HCT116 (cell line): Measurements from ENCODE around the gene HOXC12. TPM values are rescaled to one million over a fixed set of nuclear protein-coding genes. Genes with fewer than 3 reads are reported as not detected.

Experiments used
- ATAC-seq: fragments of 200-7000 bp; cut with Tn5 transposase; 2 replicates; pipeline ENCODE4 v1.9.1; 2020; ENCODE audit warnings: mild to moderate bottlenecking, moderate library complexity
- BruUV-seq: library from RNA; stranded (reverse); fragments of 400-500 nt; replicated peaks from 2 replicates; lab custom pipeline; 2021; lab: Mats Ljungman, UMichigan
- CTCF ChIA-PET: fragments of 300-600 bp; sonication (Branson Sonifier 250); formaldehyde crosslinking; loops from one replicate; lab custom pipeline; 2021; ENCODE audit warnings: antibody characterized with exemption; lab: Charles Lee
- POLR2A ChIA-PET: fragments of 300-600, 350-600 bp; sonication (Branson Sonifier 250); formaldehyde crosslinking; loops from one replicate; lab custom pipeline; 2021; ENCODE audit warnings: antibody characterized with exemption; lab: Charles Lee
- RAD21 ChIA-PET, 2 experiments: fragments of 300-600 bp; sonication (Branson Sonifier 250); formaldehyde crosslinking; loops; one replicate each; lab custom pipeline; 2023; ENCODE audit warnings: low total read pairs in 2 of 2; ENCODE audit not compliant: uncharacterized antibody in 2 of 2, unreplicated experiment in 2 of 2, low non-redundant PET in 1 of 2; lab: Charles Lee
- DNase-seq: peaks from one replicate; pipeline ENCODE4 v3.0.0-alpha.2; 2010; ENCODE audit warnings: low read depth, low spot score
- H2AFZ ChIP-seq: fragments of 200-600 bp; shearing (Covaris generic), sonication (generic); 2 replicates; pipeline ENCODE4 v1.6.1; 2017; ENCODE audit warnings: low read depth, mixed run types, mixed read lengths, antibody characterized with exemption, low read length; ENCODE audit not compliant: poor library complexity, severe bottlenecking
- H3K27ac ChIP-seq: 2 replicates; pipeline ENCODE4 v1.5.1; 2012; ENCODE audit warnings: low read depth, low read length
- H3K27me3 ChIP-seq: fragments of 200-600 bp; sonication (generic); 2 replicates; pipeline ENCODE4 v1.6.1; 2016; ENCODE audit warnings: mixed run types, low read length, mixed read lengths; ENCODE audit not compliant: insufficient read depth
- H3K36me3 ChIP-seq, 2 experiments: fragments of 200-500 bp in 1 of 2; fragments of 200-600 bp in 1 of 2; sonication (Bioruptor generic) in 1 of 2; sonication (generic) in 1 of 2; 2 replicates each; pipeline versions ENCODE4 v1.5.1 to v1.6.1; 2014 to 2016; ENCODE audit warnings: low read length in 2 of 2, inconsistent platforms in 1 of 2, mixed read lengths in 1 of 2, mixed run types in 1 of 2; ENCODE audit not compliant: insufficient read depth in 2 of 2, control insufficient read depth in 1 of 2
- H3K4me1 ChIP-seq, 2 experiments: fragments of 200-600 bp in 1 of 2; sonication (generic) in 1 of 2; 2 replicates each; pipeline versions ENCODE4 v1.5.1 to v1.6.1; 2012 to 2017; ENCODE audit warnings: low read length in 2 of 2, inconsistent platforms in 1 of 2, mild to moderate bottlenecking in 1 of 2, mixed read lengths in 1 of 2, mixed run types in 1 of 2, moderate library complexity in 1 of 2; ENCODE audit not compliant: insufficient read depth in 2 of 2, control insufficient read depth in 1 of 2
- H3K4me2 ChIP-seq: fragments of 200-600 bp; sonication (generic); 2 replicates; pipeline ENCODE4 v1.6.1; 2017; ENCODE audit warnings: mixed run types, low read length, mixed read lengths
- H3K4me3 ChIP-seq, 2 experiments: fragments of 200-600 bp in 1 of 2; sonication (generic) in 1 of 2; replicated peaks in 1 of 2; 2 replicates each; pipeline ENCODE4 v1.5.1; 2011 to 2016; ENCODE audit warnings: low read length in 2 of 2, control low read depth in 1 of 2, low read depth in 1 of 2, mild to moderate bottlenecking in 1 of 2, mixed read lengths in 1 of 2, mixed run types in 1 of 2
- H3K79me2 ChIP-seq: fragments of 200-600 bp; sonication (generic); 2 replicates; pipeline ENCODE4 v1.6.1; 2017; ENCODE audit warnings: mild to moderate bottlenecking, mixed run types, low read length, moderate library complexity, mixed read lengths; ENCODE audit not compliant: insufficient read depth
- H3K9ac ChIP-seq: fragments of 200-600 bp; sonication (generic); 2 replicates; pipeline ENCODE4 v1.6.1; 2016; ENCODE audit warnings: low read length, mixed read lengths
- H3K9me2 ChIP-seq: fragments of 200-600 bp; sonication (generic), shearing (Covaris generic); 2 replicates; pipeline ENCODE4 v1.6.1; 2017; ENCODE audit warnings: mixed run types, mild to moderate bottlenecking, moderate library complexity; ENCODE audit not compliant: insufficient read depth
- H3K9me3 ChIP-seq, 2 experiments: fragments of 200-500 bp in 1 of 2; fragments of 200-600 bp in 1 of 2; sonication (Bioruptor generic) in 1 of 2; sonication (generic) in 1 of 2; 2 replicates each; pipeline ENCODE4 v1.6.1; 2014 to 2017; ENCODE audit warnings: low read length in 2 of 2, mixed read lengths in 2 of 2, inconsistent platforms in 1 of 2, low read depth in 1 of 2, mild to moderate bottlenecking in 1 of 2, mixed run types in 1 of 2, moderate library complexity in 1 of 2; ENCODE audit not compliant: control insufficient read depth in 1 of 2, insufficient read depth in 1 of 2
- H4K20me1 ChIP-seq: fragments of 200-600 bp; sonication (generic), shearing (Covaris generic); 2 replicates; pipeline ENCODE4 v1.6.1; 2017; ENCODE audit warnings: mixed run types, mild to moderate bottlenecking, moderate library complexity; ENCODE audit not compliant: insufficient read depth
- CBX3 ChIP-seq: IDR thresholded peaks from 2 replicates; pipeline ENCODE4 v1.6.1; 2012; ENCODE audit warnings: low read depth
- ELF1 ChIP-seq: IDR thresholded peaks from 2 replicates; pipeline ENCODE4 v1.6.1; 2012; ENCODE audit warnings: low read depth, borderline replicate concordance
- JUND ChIP-seq: IDR thresholded peaks from 2 replicates; pipeline ENCODE4 v1.6.1; 2012
- RAD21 ChIP-seq: IDR thresholded peaks from 2 replicates; pipeline ENCODE4 v1.6.1; 2012; ENCODE audit warnings: low read depth, mild to moderate bottlenecking
- intact Hi-C: fragments of 100-400 bp; cut with micrococcal nuclease; formaldehyde crosslinking; loops from 2 replicates; pipeline ENCODE4 v1.10.0; 2022
- total RNA-seq: library from RNA; stranded (reverse); gene quantifications from one replicate; pipeline ENCODE4 v1.2.1, GENCODE V29; 2021; ENCODE audit not compliant: unreplicated experiment
- TF ChIP-seq, protein P1 (sequence below), 3 experiments: fragments of 200-600 bp in 1 of 3; sonication (generic) in 1 of 3; IDR thresholded peaks in 2 of 3; conservative IDR thresholded peaks in 1 of 3; 2 replicates each; pipeline ENCODE4 v1.5.1; 2012 to 2017; ENCODE audit warnings: low read depth in 2 of 3, low read length in 2 of 3, antibody characterized with exemption in 1 of 3, borderline replicate concordance in 1 of 3, control low read depth in 1 of 3, mild to moderate bottlenecking in 1 of 3, mixed read lengths in 1 of 3, mixed run types in 1 of 3, moderate library complexity in 1 of 3; ENCODE audit not compliant: insufficient read depth in 1 of 3
- TF ChIP-seq, protein P2 (sequence below): IDR thresholded peaks from 2 replicates; pipeline ENCODE4 v1.6.1; 2012

HOXC12 gene
- total RNA-seq, 1 experiment from 2014 or later, result not detected

DNA sequence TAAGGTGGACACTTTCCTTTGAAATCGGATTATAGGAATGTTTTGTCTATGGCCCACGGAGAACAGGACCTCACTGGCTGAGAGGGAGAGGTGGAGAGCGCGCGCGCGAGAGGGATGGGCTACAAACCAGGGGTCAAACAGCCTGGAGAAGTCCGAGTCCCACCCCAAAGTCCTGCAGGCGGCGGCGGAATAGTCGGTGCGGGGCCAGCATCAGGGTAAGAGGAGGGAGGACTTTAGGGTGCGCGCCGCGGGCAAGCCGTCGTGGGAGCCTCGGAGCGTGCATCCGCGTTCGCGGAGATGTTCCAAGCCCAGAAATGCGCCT is 50.8 kb downstream of the HOXC12 start:
- H3K27me3 ChIP-seq, result no peaks in the 10 kb centered on the region
- RAD21 ChIA-PET, result interaction anchor here (0.8 to 2.3 kb wide), 6 partner anchors 9 to 202 kb away, joined by 3 to 18 read pairs (median 6); no protein-coding TSS in a partner anchor
- intact Hi-C loops, result no loop called here

DNA sequence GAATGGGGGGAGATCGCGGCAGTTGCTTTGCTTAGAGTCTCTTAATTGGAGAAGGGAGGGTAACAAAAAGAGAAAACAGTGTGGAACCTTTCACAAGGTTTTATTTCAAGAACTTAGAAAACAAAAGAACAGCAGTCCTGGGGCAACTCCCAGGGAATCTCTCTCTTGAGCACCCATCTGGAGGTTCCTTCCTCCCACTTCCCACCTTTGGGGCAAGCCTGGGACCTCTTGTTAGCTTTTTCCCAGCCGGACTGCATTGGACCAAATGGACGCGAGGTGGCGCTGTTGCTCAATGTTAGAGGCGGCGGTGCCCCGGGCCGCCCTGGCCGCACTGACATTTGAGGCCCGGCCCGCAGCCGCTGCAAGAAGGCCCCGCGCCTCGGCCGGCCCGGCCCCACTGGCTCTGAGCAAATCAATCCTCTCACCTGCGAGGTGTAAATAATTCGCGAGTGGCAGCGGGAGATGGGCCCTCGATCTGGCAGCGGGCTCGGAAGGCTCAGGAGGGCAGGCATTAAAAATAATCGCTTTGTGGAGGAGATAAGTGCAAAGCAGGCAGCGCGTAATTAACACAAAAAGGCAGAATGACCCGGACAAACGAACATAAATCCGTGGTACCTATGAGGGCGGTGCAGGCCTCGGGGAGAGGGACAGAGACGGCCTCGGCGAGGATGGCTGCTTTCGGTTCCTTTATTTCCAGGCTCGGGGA is 51.3 kb downstream of the HOXC12 start:
- POLR2A ChIA-PET, result interaction anchor here (0.7 kb wide), 1 partner anchor 11 kb away, joined by 4 read pairs; no protein-coding TSS in a partner anchor
- DNase-seq (no peak), ATAC-seq (peak; percentile 94)
- no peaks in the 10 kb centered on the region for H3K9me3 ChIP-seq
- intact Hi-C loops, result loop anchor here (1.0 kb wide), 3 partner anchors 185 to 202 kb away; no protein-coding TSS in a partner anchor
- no TSS peak for BruUV-seq
- no peak overlapping the region for H2AFZ ChIP-seq
- peak overlapping the region; percentile 62 for H3K4me2 ChIP-seq
- H3K36me3 ChIP-seq, result peaks cover 0 to 6% of the 10 kb centered on the region in 2 experiments; a peak in 1 of 4 replicates
- H3K4me1 ChIP-seq, result peaks cover 3 to 13% of the 10 kb centered on the region in 2 experiments
- H3K9ac ChIP-seq, result peak overlapping the region; percentile 38; the same call in 1 of the 2 replicates
- RAD21 ChIA-PET, result interaction anchor here (0.8 to 2.3 kb wide), 7 partner anchors 10 to 202 kb away, joined by 3 to 18 read pairs (median 6); partner anchors contain the start of gene HOXC5 (in 1 of the 2)
- TF ChIP-seq, protein P1, sequence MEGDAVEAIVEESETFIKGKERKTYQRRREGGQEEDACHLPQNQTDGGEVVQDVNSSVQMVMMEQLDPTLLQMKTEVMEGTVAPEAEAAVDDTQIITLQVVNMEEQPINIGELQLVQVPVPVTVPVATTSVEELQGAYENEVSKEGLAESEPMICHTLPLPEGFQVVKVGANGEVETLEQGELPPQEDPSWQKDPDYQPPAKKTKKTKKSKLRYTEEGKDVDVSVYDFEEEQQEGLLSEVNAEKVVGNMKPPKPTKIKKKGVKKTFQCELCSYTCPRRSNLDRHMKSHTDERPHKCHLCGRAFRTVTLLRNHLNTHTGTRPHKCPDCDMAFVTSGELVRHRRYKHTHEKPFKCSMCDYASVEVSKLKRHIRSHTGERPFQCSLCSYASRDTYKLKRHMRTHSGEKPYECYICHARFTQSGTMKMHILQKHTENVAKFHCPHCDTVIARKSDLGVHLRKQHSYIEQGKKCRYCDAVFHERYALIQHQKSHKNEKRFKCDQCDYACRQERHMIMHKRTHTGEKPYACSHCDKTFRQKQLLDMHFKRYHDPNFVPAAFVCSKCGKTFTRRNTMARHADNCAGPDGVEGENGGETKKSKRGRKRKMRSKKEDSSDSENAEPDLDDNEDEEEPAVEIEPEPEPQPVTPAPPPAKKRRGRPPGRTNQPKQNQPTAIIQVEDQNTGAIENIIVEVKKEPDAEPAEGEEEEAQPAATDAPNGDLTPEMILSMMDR (IDR thresholded peaks at IDR 0.05 in 2 of 3, conservative IDR thresholded peaks at IDR 0.05 in 1 of 3; ENCODE audit: borderline replicate concordance in 1 of 3, insufficient read depth in 1 of 3, low read depth in 2 of 3, low read length in 2 of 3), result peak; percentile 80 to 97 (median 93)
- no peak for TF ChIP-seq CBX3
- TF ChIP-seq JUND, result no peak
- TF ChIP-seq RAD21, result peak; percentile 98
- H3K27ac ChIP-seq, result no peak overlapping the region
- H3K79me2 ChIP-seq, result peaks cover 7% of the 10 kb centered on the region; the same call in 1 of the 2 replicates
- no peaks in the 10 kb centered on the region for H3K27me3 ChIP-seq
- H3K9me2 ChIP-seq, result no peaks in the 10 kb centered on the region
- CTCF ChIA-PET, result interaction anchor here (0.6 to 3.5 kb wide), 20 partner anchors 10 to 363 kb away, joined by 3 to 68 read pairs (median 4); partner anchors contain the start of genes CBX5, HNRNPA1, HOXC10 and HOXC5
- H4K20me1 ChIP-seq, result no peaks in the 10 kb centered on the region
- no peak overlapping the region for H3K4me3 ChIP-seq

More for the DNA sequence above, 50.8 kb downstream of the HOXC12 start:
- Histone ChIP-seq H3K36me3 (peaks cover 0 to 6% of the 10 kb centered on the region in 2 experiments; a peak in 1 of 4 replicates), H3K27ac (no peak overlapping the region), H3K9me3 (no peaks in the 10 kb centered on the region), H3K4me1 (peaks cover 5 to 18% of the 10 kb centered on the region in 2 experiments), H2AFZ (no peak overlapping the region), H3K9me2 (no peaks in the 10 kb centered on the region), H4K20me1 (no peaks in the 10 kb centered on the region), H3K4me2 (no peak overlapping the region), H3K79me2 (peaks cover 12% of the 10 kb centered on the region), H3K9ac (no peak overlapping the region), H3K4me3 (no peak overlapping the region)
- no peak for TF ChIP-seq CBX3
- TF ChIP-seq ELF1, result no peak
- TF ChIP-seq, protein P2, sequence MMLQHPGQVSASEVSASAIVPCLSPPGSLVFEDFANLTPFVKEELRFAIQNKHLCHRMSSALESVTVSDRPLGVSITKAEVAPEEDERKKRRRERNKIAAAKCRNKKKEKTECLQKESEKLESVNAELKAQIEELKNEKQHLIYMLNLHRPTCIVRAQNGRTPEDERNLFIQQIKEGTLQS, result no peak
- ATAC-seq (no peak), DNase-seq (no peak)
- POLR2A ChIA-PET, result interaction anchor here (0.7 kb wide), 1 partner anchor 12 kb away, joined by 4 read pairs; no protein-coding TSS in a partner anchor
- no TSS peak for BruUV-seq
- CTCF ChIA-PET, result interaction anchor here (0.6 to 3.5 kb wide), 21 partner anchors 10 to 363 kb away, joined by 3 to 68 read pairs (median 4); partner anchors contain the start of genes CBX5, HNRNPA1, HOXC10 and HOXC5
